NCI-H345 (cell line): ENCODE data around the gene HMX1.

Experiments used
- DNase-seq: peaks from one replicate; lab custom pipeline; 2025; lab: John Stamatoyannopoulos, UW

Gene HMX1

GRCh38 chr4:8892556-8893226 lies 21.1 kb upstream of the HMX1 start:
- no peak for DNase-seq

GRCh38 chr4:8891646-8892555 lies 20.3 kb upstream of the HMX1 start:
- no peak for DNase-seq

- no peak for DNase-seq
Measured at GRCh38 chr4:8891255-8891645, 19.6 kb upstream of the HMX1 start.

- no peak for DNase-seq
Measured at GRCh38 chr4:8888856-8889255, 17.2 kb upstream of the HMX1 start.

- no peak for DNase-seq
Measured at GRCh38 chr4:8886612-8887406, 15.2 kb upstream of the HMX1 start.

GRCh38 chr4:8882239-8882638 lies 10.6 kb upstream of the HMX1 start:
- DNase-seq = no peak

GRCh38 chr4:8880851-8881250 lies 9.2 kb upstream of the HMX1 start:
- no peak for DNase-seq

- no peak for DNase-seq
Measured at GRCh38 chr4:8879574-8879973, 7.9 kb upstream of the HMX1 start.

GRCh38 chr4:8878421-8878820 lies 6.8 kb upstream of the HMX1 start:
- no peak for DNase-seq

GRCh38 chr4:8877780-8878040 lies 6.1 kb upstream of the HMX1 start:
- no peak for DNase-seq

GRCh38 chr4:8876982-8877779 lies 5.5 kb upstream of the HMX1 start:
- no peak for DNase-seq

- no peak for DNase-seq
Measured at GRCh38 chr4:8874896-8875680, 3.4 kb upstream of the HMX1 start.

- DNase-seq = no peak
Measured at GRCh38 chr4:8874003-8874895, 2.6 kb upstream of the HMX1 start.

GRCh38 chr4:8872402-8873291 lies 1.0 kb upstream of the HMX1 start:
- no peak for DNase-seq

GRCh38 chr4:8870647-8871416 lies 807 bp downstream of the HMX1 start:
- no peak for DNase-seq

- no peak for DNase-seq
Measured at GRCh38 chr4:8869898-8870646, 1.6 kb downstream of the HMX1 start.

- DNase-seq = no peak
Measured at GRCh38 chr4:8869002-8869897, 2.4 kb downstream of the HMX1 start.
